Measurements from ENCODE around the gene CBX2.

Gene CBX2

DNA sequence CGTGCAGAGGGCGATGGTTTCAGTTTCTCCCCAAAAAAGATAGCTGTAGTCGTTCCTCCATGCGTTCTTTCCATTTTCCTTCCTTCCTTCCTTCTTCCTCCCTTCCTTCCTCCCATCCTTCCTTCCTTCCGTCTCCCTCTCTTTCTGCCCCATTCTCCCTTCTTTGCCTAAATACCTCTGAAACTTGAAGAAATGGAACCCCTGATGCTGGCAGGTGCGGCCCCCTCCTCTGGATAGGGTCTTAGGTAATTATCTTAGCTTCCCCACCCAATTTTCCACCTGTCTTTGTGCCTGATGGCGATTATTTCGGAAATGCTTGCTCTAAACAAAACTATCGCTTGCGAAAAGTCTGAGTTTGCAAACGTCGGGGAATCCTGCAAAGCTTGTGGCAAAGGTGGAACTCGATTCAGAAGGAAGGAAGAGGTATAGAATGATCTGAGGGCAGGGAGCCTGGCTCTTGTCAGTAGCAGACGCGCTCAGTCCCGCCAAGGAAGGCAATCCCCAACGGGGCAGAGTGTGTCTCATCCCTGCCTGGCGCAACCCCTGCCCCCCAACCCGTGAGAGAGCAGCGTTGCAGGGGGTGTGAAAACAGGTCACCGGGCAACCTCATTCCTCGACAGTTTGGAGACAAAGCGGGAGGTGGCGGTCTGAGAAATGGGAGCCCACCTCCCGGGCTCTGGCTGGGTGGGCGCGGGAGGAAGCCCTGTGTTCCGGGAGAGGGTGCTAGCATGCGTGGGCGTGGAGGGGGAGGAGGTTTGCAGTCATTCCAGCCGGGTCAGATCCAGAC is 21.8 kb downstream of the CBX2 start:
- Histone ChIP-seq H3K4me1 (ENCODE audit: control insufficient read depth in 1 of 2, insufficient read depth in 2 of 2, low read length in 2 of 2) (peaks cover 5 to 54% of the 10 kb centered on the region in 2 donors), H3K27me3 (ENCODE audit: low read depth, low read length) (peaks cover 65% of the 10 kb centered on the region), H3K9me3 (ENCODE audit: control insufficient read depth in 1 of 2, low read length in 2 of 2) (peaks cover 0 to 3% of the 10 kb centered on the region in 2 donors), H3K27ac (ENCODE audit: low read length) (no peak overlapping the region), H3K36me3 (ENCODE audit: control insufficient read depth in 1 of 2, insufficient read depth in 2 of 2, low read length in 2 of 2) (peaks cover 0 to 6% of the 10 kb centered on the region in 2 donors), H3K4me3 (ENCODE audit: low read depth in 1 of 2, low read length in 2 of 2) (no peak overlapping the region)

DNA sequence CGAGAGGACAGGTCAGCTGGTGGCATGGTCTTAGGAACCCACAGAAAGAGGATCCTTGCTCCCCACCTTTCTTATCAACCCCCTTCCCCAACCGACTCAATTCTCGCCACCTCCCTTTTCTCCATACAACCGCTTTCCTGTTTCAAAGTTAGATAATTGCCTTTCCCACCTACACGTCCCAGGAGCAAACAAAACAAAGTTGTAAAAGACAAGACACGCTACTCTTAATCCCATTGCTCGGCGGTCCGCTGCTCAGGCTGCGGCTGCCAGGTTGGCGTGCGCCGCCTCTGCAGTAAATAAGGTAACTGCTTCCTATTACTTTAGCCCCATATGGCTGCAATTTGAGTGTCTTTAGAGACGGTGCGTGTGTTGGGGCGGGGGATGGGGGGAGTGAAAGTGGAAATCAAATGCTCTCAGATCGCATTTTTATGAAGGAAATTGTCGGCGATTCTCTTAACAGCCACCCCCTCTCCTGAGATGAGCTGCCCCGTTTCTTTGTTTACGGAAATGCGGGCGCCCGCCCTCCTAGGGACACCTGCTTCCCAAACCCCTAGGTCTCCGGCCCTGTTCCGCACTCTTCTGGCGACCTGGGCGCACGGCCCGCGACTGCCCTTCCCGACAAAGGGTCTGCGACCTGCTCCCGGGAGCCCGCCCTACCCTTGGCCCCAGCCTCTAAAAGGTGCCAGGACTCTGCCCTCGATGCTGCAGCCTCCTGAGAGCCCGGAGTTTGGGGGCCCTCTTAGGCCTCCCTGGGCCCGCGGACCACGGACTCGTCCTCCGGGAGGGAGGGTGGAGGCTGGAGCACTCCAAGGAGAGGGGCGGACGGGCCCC is 22.6 kb downstream of the CBX2 start:
- H3K4me1 ChIP-seq (ENCODE audit: control insufficient read depth in 1 of 2, insufficient read depth in 2 of 2, low read length in 2 of 2): peaks cover 5 to 54% of the 10 kb centered on the region in 2 donors
- no peak overlapping the region for H3K27ac ChIP-seq (ENCODE audit: low read length)
- H3K27me3 ChIP-seq (ENCODE audit: low read depth, low read length): peaks cover 73% of the 10 kb centered on the region
- H3K9me3 ChIP-seq (ENCODE audit: control insufficient read depth in 1 of 2, low read length in 2 of 2): peaks cover 0 to 3% of the 10 kb centered on the region in 2 donors
- no peak overlapping the region for H3K4me3 ChIP-seq (ENCODE audit: low read depth in 1 of 2, low read length in 2 of 2)
- no peaks in the 10 kb centered on the region for H3K36me3 ChIP-seq (ENCODE audit: control insufficient read depth in 1 of 2, insufficient read depth in 2 of 2, low read length in 2 of 2)

DNA sequence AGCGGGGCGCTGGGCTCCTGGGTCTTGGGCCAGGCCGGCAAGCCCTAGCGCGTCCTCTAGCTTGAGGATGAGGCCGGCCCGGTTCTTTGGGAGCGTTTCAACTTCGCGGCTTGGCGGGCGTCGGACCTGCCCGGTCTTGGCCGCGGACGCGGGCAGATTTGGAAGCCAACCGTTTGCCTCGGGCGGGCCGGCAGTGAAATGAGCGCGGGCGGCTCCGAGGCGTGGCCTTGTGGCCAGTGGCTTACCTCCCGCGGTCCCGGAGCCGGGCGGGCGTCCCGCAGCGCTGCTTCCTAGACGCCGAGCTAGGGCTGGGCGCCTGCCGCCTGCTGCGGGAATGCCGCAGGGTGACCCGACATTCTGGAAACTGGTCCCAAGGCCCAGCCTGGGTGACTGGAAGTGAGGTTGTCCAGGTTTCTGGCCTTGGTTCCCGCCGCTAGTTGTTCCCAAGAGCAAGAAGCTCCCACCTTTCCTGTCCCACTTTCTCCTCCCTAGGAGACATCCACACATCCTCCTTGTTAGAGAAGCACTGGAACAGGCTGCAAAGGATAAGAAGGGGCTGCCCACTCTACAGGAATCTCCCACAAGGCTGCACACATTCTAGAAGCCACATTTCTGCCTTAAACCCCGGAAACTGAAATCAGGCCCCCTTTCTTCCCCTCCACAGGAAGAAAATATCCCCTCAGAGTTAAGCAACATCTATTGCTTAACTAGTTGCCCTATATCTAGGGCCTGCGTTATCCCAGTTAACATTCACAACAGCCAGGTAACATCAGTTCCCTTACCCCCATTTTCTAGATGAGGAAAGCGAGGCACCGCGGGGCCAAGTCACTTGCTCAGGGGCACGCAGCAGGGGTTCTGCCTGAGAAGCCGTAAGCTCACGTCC is 23.4 kb downstream of the CBX2 start:
- Histone ChIP-seq H3K27me3 (ENCODE audit: low read depth, low read length) (peaks cover 82% of the 10 kb centered on the region), H3K4me3 (ENCODE audit: low read depth in 1 of 2, low read length in 2 of 2) (no peak overlapping the region), H3K9me3 (ENCODE audit: control insufficient read depth in 1 of 2, low read length in 2 of 2) (peaks cover 0 to 3% of the 10 kb centered on the region in 2 donors), H3K36me3 (ENCODE audit: control insufficient read depth in 1 of 2, insufficient read depth in 2 of 2, low read length in 2 of 2) (no peaks in the 10 kb centered on the region), H3K27ac (ENCODE audit: low read length) (no peak overlapping the region), H3K4me1 (ENCODE audit: control insufficient read depth in 1 of 2, insufficient read depth in 2 of 2, low read length in 2 of 2) (peaks cover 5 to 49% of the 10 kb centered on the region in 2 donors)

DNA sequence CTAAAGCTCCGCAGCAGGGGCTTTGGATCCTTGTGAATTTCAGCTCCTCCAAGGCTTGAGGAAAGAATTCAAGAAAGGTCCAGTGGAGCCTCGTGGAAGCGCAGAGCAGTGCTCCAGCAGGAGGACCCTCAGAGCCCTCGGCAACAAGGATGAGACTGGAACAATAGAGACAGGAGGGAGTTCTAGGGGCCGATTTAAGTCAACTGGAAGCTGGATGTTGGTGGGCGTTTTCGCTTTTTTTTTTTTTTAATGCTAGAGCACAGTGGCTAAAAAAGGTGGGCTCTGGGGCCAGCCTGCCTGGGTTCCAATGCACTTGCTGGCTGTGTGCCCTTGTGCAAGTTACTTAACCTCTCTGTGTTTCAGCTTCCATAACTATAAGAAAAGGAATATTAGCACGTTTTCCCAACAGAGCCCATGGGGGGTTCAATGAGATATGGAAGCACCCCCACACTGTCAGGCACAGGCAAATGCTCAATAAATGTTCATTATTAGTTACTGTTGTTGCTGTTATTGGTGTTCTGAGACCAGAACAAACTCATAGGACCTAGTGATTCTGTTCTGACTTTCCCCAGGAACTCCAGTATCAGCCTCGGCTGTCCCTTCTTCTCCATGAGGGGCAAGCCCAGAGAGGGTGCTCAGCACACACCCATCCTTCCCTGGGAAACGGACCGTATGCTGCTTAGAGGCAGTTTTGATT is 24.2 kb downstream of the CBX2 start:
- Histone ChIP-seq H3K27ac (ENCODE audit: low read length) (no peak overlapping the region), H3K36me3 (ENCODE audit: control insufficient read depth in 1 of 2, insufficient read depth in 2 of 2, low read length in 2 of 2) (no peaks in the 10 kb centered on the region), H3K4me1 (ENCODE audit: control insufficient read depth in 1 of 2, insufficient read depth in 2 of 2, low read length in 2 of 2) (peaks cover 5 to 45% of the 10 kb centered on the region in 2 donors), H3K9me3 (ENCODE audit: control insufficient read depth in 1 of 2, low read length in 2 of 2) (peaks cover 0 to 3% of the 10 kb centered on the region in 2 donors), H3K4me3 (ENCODE audit: low read depth in 1 of 2, low read length in 2 of 2) (no peak overlapping the region), H3K27me3 (ENCODE audit: low read depth, low read length) (peaks cover 90% of the 10 kb centered on the region)

DNA sequence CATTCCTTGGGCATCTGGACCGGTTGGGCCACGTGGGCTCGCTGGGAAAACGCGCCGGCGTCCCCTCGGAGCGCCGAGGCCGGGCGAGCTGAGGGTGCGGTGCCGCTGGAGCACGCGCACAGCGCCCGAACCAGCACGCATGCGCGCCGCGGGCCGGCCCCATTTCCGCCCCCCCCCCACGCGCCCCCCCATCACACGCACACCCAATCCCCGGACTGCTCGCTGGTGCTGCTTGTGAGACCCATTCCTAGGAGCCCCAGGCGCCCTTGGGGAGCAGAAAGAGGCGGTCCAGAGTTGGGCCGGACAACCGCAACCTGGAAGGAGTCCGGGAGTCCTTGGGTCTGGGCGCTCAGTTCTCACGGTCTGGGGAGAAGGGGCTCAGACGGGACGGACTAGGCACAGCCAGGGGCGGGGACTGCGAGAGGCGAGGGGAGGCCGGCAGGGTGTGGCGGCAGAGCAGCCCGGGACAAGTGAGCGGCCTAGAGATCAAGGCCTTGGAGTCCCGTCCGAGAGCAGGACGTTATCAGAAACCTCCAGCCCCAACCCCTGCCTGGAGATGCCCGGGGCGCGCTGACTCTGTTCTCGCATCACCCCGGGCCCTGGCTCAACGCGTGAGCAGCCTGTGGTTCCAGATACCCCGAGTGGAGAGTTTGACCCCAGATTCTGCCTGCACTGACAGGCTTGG is 24.9 kb downstream of the CBX2 start:
- H3K4me1 ChIP-seq (ENCODE audit: control insufficient read depth in 1 of 2, insufficient read depth in 2 of 2, low read length in 2 of 2): peaks cover 5 to 42% of the 10 kb centered on the region in 2 donors
- no peak overlapping the region for H3K27ac ChIP-seq (ENCODE audit: low read length)
- no peaks in the 10 kb centered on the region for H3K36me3 ChIP-seq (ENCODE audit: control insufficient read depth in 1 of 2, insufficient read depth in 2 of 2, low read length in 2 of 2)
- H3K9me3 ChIP-seq (ENCODE audit: control insufficient read depth in 1 of 2, low read length in 2 of 2): peaks cover 0 to 3% of the 10 kb centered on the region in 2 donors
- no peak overlapping the region for H3K4me3 ChIP-seq (ENCODE audit: low read depth in 1 of 2, low read length in 2 of 2)
- H3K27me3 ChIP-seq (ENCODE audit: low read depth, low read length): peaks cover 96% of the 10 kb centered on the region

DNA sequence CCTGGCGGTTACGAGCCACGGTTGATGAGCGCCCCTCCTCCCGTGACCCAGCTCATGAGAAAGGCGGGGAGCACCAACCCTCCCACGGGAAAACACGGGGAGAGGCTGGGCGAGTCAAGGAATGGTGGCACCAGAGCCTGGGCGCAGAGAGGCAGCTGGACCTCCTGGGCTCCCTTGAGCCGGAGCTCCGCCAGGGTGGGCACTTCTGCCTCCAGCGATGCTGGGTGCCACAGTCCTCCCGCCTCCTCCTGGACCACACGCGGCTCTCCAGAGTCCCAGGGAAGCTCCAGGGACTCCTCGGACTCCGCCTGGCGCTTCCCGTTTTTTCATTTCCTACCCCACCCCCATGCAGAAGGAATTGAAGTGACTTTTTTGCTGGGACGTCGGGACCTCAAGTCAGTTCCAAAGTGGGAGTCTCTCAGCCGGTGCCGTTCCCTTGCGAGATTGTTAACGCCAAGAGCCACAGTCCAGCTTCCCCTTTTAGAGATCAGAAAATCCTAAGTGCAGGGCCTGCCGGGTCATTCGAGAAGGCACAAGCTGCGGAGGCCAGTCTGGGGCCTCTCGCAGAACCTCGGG is 25.6 kb downstream of the CBX2 start:
- peaks cover 99% of the 10 kb centered on the region for H3K27me3 ChIP-seq (ENCODE audit: low read depth, low read length)
- H3K36me3 ChIP-seq (ENCODE audit: control insufficient read depth in 1 of 2, insufficient read depth in 2 of 2, low read length in 2 of 2): no peaks in the 10 kb centered on the region
- peaks cover 0 to 3% of the 10 kb centered on the region in 2 donors for H3K9me3 ChIP-seq (ENCODE audit: control insufficient read depth in 1 of 2, low read length in 2 of 2)
- H3K4me3 ChIP-seq (ENCODE audit: low read depth in 1 of 2, low read length in 2 of 2): no peak overlapping the region
- no peak overlapping the region for H3K27ac ChIP-seq (ENCODE audit: low read length)
- H3K4me1 ChIP-seq (ENCODE audit: control insufficient read depth in 1 of 2, insufficient read depth in 2 of 2, low read length in 2 of 2): peaks cover 3 to 36% of the 10 kb centered on the region in 2 donors

DNA sequence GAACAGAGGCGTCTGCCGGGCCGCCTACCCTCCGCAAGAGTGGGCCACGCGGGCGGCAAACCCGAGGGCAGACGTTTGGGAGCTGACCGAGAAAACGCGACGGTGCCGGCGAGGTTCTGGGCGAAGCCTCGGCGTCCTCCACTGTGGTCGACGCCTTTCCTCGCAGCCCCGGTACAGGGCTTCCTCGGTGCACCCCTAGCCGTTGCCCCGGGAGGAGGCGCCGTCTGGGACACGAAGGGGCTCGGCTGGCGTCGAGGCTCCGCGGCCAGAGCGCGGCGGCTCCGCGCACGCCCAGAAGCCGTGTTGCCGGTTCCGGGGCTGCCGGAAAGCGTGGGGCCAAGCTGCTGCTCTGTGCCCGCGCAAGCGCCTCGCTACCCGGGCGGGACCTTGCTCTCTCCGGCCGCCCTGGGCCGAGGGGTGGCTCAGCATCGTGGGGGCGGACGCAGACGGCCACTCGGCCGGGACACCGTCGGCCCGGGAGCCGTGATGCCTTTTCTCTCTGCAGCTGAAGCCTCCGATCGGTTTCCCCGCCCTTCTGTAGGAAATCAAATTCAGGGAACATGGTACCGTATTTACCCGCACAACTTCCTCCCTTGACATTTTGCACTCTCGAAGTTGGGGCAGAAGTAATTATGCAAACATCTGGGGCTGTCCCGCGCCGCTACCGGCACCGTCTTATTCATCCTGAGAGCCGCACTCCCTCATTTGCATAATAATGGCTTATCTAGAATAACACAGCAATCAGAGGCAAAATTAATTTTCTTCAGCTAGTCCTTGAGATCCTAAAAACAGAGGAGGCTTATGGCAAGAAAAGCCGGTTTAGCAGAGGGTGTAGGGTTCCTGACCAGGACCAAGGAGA is 26.3 kb downstream of the CBX2 start:
- Histone ChIP-seq H3K36me3 (ENCODE audit: control insufficient read depth in 1 of 2, insufficient read depth in 2 of 2, low read length in 2 of 2) (no peaks in the 10 kb centered on the region), H3K27ac (ENCODE audit: low read length) (no peak overlapping the region), H3K4me3 (ENCODE audit: low read depth in 1 of 2, low read length in 2 of 2) (no peak overlapping the region), H3K4me1 (ENCODE audit: control insufficient read depth in 1 of 2, insufficient read depth in 2 of 2, low read length in 2 of 2) (peaks cover 0 to 29% of the 10 kb centered on the region in 2 donors), H3K9me3 (ENCODE audit: control insufficient read depth in 1 of 2, low read length in 2 of 2) (peaks cover 0 to 3% of the 10 kb centered on the region in 2 donors), H3K27me3 (ENCODE audit: low read depth, low read length) (peaks cover 99% of the 10 kb centered on the region)

DNA sequence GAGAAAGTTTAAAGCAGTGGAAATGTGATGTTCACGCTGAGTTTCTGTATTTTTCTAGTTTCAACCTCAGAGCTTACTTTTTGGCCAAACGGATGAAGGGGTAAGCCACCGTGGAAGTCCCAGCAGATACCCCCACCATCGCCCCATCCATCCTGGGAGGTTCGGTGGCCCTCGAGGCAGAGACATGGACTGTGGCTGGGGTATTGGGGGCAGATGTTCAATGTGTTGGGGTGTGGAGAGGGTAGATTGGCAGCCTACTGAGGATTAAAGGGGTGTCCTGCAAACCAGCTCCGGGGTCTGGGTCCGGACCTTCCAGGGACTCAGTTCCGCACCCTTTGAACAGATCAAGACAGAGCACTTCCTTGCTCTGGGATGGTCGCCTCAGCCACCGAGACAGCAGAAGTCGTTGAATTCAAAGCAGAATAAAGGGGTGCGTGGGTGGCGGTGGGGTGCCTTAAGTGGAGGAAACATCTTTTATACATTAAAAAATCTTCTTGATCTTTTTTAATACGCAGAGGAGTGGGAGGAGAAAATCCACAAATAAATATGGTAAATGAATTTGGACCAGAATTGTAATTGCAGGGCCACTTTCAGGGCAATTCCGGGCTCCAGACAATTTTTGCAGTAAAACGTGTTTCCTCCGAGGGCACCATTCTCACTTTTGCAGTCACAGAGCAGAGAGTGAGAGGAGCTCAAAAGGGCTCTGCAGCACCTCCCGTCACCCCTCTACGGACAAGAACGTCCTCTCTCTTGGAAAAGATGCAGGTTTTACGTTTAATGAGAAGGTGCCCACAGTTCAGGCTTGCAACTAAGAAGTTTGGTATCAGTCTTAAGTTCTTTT is 27.1 kb downstream of the CBX2 start:
- no peak overlapping the region for H3K27ac ChIP-seq (ENCODE audit: low read length)
- no peaks in the 10 kb centered on the region for H3K36me3 ChIP-seq (ENCODE audit: control insufficient read depth in 1 of 2, insufficient read depth in 2 of 2, low read length in 2 of 2)
- peaks cover 93% of the 10 kb centered on the region for H3K27me3 ChIP-seq (ENCODE audit: low read depth, low read length)
- no peak overlapping the region for H3K4me3 ChIP-seq (ENCODE audit: low read depth in 1 of 2, low read length in 2 of 2)
- peaks cover 0 to 24% of the 10 kb centered on the region in 2 donors for H3K4me1 ChIP-seq (ENCODE audit: control insufficient read depth in 1 of 2, insufficient read depth in 2 of 2, low read length in 2 of 2)
- peaks cover 0 to 3% of the 10 kb centered on the region in 2 donors for H3K9me3 ChIP-seq (ENCODE audit: control insufficient read depth in 1 of 2, low read length in 2 of 2)

DNA sequence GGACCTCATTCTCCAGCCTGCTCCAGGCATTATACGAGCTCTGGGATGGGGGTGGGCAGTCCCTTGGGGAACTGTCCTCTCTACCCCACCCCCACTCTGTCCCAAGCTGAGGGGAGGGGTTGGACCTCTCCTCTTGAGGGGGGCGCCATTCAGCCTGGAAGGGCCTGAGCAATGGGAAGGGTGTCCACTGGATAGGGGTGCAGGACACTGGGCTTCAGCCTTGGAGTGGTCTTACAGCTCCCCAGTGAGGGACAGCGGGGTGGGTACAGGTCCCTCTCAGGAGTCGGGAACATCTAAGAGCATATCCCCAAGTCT is 28.5 kb downstream of the CBX2 start:
- H3K4me3 ChIP-seq (ENCODE audit: low read depth in 1 of 2, low read length in 2 of 2): no peak overlapping the region
- H3K27ac ChIP-seq (ENCODE audit: low read length): no peak overlapping the region
- H3K36me3 ChIP-seq (ENCODE audit: control insufficient read depth in 1 of 2, insufficient read depth in 2 of 2, low read length in 2 of 2): no peaks in the 10 kb centered on the region
- H3K27me3 ChIP-seq (ENCODE audit: low read depth, low read length): peaks cover 87% of the 10 kb centered on the region
- H3K4me1 ChIP-seq (ENCODE audit: control insufficient read depth in 1 of 2, insufficient read depth in 2 of 2, low read length in 2 of 2): peaks cover 0 to 24% of the 10 kb centered on the region in 2 donors
- H3K9me3 ChIP-seq (ENCODE audit: control insufficient read depth in 1 of 2, low read length in 2 of 2): peaks cover 0 to 3% of the 10 kb centered on the region in 2 donors

All from muscle layer of duodenum (tissue), 2 donors.